ENCODE results near the gene FANK1. TPM values are rescaled to one million over a fixed set of nuclear protein-coding genes. Genes with fewer than 3 reads are reported as not detected.

FANK1 gene
- polyA plus RNA-seq, 1 donor from 2014 or later = 3.1 TPM

DNA sequence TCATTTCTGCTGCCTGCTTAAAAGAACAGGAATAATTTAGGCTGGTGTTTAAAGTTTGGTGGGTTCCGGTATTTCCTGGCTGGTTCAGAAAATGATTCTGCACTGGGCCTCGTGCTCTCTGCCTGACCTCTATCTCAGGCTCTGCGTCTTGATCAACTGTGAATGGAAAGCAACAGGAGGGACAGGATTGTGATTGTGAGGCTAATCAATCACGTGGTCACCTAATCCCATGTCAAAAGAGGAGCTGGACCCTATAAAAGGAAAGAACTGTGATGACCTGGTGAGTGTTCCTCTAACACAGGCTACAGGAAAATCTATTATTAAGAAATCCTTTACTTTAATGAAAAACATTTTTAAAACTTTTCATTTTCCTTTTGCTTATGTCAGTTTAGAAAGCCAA lies 15.2 kb upstream of the FANK1 start, which contains the start of gene DHX32:
Gene DHX32 (minus strand): TSS at position 101 of the 400 bp plus-strand sequence. CDS start 468 bp downstream, outside the sequence.
- H3K9me3 ChIP-seq (ENCODE audit: low read length) = no peaks in the 10 kb centered on the region
- peak within 1 kb of the TSS; percentile 1 for H2AFZ ChIP-seq (ENCODE audit: low read depth, low read length)
- no peak within 1 kb of the TSS for H3K9ac ChIP-seq (ENCODE audit: low read length)
- H3K36me3 ChIP-seq (ENCODE audit: insufficient read depth, low read length) = no peaks in the 10 kb centered on the region
- H3K27ac ChIP-seq (ENCODE audit: low read length) = no peak within 1 kb of the TSS
- H3K27me3 ChIP-seq (ENCODE audit: insufficient read depth, low read depth, low read length) = no peaks in the 10 kb centered on the region
- H3K4me2 ChIP-seq (ENCODE audit: low read length) = no peak within 1 kb of the TSS
- no peaks in the 10 kb centered on the region for H3F3A ChIP-seq (ENCODE audit: insufficient read depth, low read length, poor library complexity, severe bottlenecking)
- H3K4me3 ChIP-seq (ENCODE audit: low read length) = peak within 1 kb of the TSS; percentile 21
- TF ChIP-seq POLR2AphosphoS5 (IDR thresholded peaks at IDR 0.05) (no peak), CTCF (IDR thresholded peaks at IDR 0.05; ENCODE audit: poor library complexity, severe bottlenecking) (no peak), RAD21 (conservative IDR thresholded peaks at IDR 0.05) (no peak), EZH2 (IDR thresholded peaks at IDR 0.05; ENCODE audit: borderline replicate concordance, insufficient read depth, low read length, poor library complexity, severe bottlenecking) (no peak), EP300 (conservative IDR thresholded peaks at IDR 0.05; ENCODE audit: poor library complexity, severe bottlenecking) (no peak), MXI1 (conservative IDR thresholded peaks at IDR 0.05; ENCODE audit: poor library complexity, severe bottlenecking) (no peak), SMC3 (conservative IDR thresholded peaks at IDR 0.05; ENCODE audit: poor library complexity) (no peak), REST (IDR thresholded peaks at IDR 0.05; ENCODE audit: borderline replicate concordance) (no peak), TAF1 (IDR thresholded peaks at IDR 0.05; ENCODE audit: low read depth) (no peak)
- no peaks in the 10 kb centered on the region for H3K9me2 ChIP-seq (ENCODE audit: insufficient read depth, low read length)
- peaks cover 13% of the 10 kb centered on the region for H3K79me2 ChIP-seq (replicated peaks; ENCODE audit: insufficient read depth, low read length)
- no peaks in the 10 kb centered on the region for H4K20me1 ChIP-seq (ENCODE audit: insufficient read depth)

GRCh38 chr10:125882596-125882995 lies 13.8 kb upstream of the FANK1 start:
- Histone ChIP-seq H3K27ac (ENCODE audit: low read length) (no peak overlapping the region), H3K36me3 (ENCODE audit: insufficient read depth, low read length) (no peaks in the 10 kb centered on the region), H3K27me3 (ENCODE audit: insufficient read depth, low read depth, low read length) (no peaks in the 10 kb centered on the region), H4K20me1 (ENCODE audit: insufficient read depth) (no peaks in the 10 kb centered on the region), H3K79me2 (replicated peaks; ENCODE audit: insufficient read depth, low read length) (peaks cover 11% of the 10 kb centered on the region), H3K9me2 (ENCODE audit: insufficient read depth, low read length) (no peaks in the 10 kb centered on the region), H3K4me2 (ENCODE audit: low read length) (no peak overlapping the region), H3K4me3 (ENCODE audit: low read length) (no peak overlapping the region), H3K9ac (ENCODE audit: low read length) (no peak overlapping the region), H2AFZ (ENCODE audit: low read depth, low read length) (no peak overlapping the region), H3F3A (ENCODE audit: insufficient read depth, low read length, poor library complexity, severe bottlenecking) (no peaks in the 10 kb centered on the region), H3K9me3 (ENCODE audit: low read length) (no peaks in the 10 kb centered on the region)
- no peak for TF ChIP-seq RAD21 (conservative IDR thresholded peaks at IDR 0.05)
- no peak for TF ChIP-seq REST (IDR thresholded peaks at IDR 0.05; ENCODE audit: borderline replicate concordance)
- no peak for TF ChIP-seq MXI1 (conservative IDR thresholded peaks at IDR 0.05; ENCODE audit: poor library complexity, severe bottlenecking)
- TF ChIP-seq CTCF (IDR thresholded peaks at IDR 0.05; ENCODE audit: poor library complexity, severe bottlenecking) = no peak
- no peak for TF ChIP-seq EZH2 (IDR thresholded peaks at IDR 0.05; ENCODE audit: borderline replicate concordance, insufficient read depth, low read length, poor library complexity, severe bottlenecking)
- no peak for TF ChIP-seq TAF1 (IDR thresholded peaks at IDR 0.05; ENCODE audit: low read depth)
- TF ChIP-seq EP300 (conservative IDR thresholded peaks at IDR 0.05; ENCODE audit: poor library complexity, severe bottlenecking) = no peak
- TF ChIP-seq POLR2AphosphoS5 (IDR thresholded peaks at IDR 0.05) = no peak
- TF ChIP-seq SMC3 (conservative IDR thresholded peaks at IDR 0.05; ENCODE audit: poor library complexity) = no peak

Data from neural cell (in vitro differentiated cells).